Measurements from ENCODE around the gene PAWR. TPM values are rescaled to one million over a fixed set of nuclear protein-coding genes. Genes with fewer than 3 reads are reported as not detected.
"Not testable (repeated sequence)": the region's sequence is repeated elsewhere in the genome, so short reads cannot be mapped to it uniquely, and the experiment has no call there.

PAWR gene
- total RNA-seq, 1 experiment from 2014 or later: 204 TPM

DNA sequence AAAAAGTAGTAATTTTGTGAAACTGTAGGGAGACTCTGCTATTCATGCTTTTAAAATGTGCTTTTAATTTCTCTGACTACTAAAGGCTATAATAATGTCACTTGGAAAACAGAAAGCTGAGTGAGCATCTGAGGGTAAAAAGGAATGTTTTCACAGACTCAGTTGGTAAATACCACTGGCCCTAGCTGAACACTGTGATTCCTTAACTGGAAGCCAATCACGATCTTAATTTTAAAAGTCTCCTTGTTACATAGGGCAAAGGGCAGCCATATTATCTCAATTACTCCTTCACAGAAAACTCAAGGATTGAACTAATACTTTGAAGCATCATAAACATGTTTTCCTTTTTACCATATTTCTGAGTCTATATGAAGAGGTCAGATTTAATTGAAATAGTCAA is 41.9 kb downstream of the PAWR start:
- CTCF ChIA-PET: interaction anchor here (0.7 kb wide), 2 partner anchors 244 to 326 kb away, joined by 4 read pairs; no protein-coding TSS in a partner anchor
- TF ChIP-seq, protein P1, sequence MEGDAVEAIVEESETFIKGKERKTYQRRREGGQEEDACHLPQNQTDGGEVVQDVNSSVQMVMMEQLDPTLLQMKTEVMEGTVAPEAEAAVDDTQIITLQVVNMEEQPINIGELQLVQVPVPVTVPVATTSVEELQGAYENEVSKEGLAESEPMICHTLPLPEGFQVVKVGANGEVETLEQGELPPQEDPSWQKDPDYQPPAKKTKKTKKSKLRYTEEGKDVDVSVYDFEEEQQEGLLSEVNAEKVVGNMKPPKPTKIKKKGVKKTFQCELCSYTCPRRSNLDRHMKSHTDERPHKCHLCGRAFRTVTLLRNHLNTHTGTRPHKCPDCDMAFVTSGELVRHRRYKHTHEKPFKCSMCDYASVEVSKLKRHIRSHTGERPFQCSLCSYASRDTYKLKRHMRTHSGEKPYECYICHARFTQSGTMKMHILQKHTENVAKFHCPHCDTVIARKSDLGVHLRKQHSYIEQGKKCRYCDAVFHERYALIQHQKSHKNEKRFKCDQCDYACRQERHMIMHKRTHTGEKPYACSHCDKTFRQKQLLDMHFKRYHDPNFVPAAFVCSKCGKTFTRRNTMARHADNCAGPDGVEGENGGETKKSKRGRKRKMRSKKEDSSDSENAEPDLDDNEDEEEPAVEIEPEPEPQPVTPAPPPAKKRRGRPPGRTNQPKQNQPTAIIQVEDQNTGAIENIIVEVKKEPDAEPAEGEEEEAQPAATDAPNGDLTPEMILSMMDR (IDR thresholded peaks at IDR 0.05; ENCODE audit: unreplicated experiment): no peak
- Mint-ChIP-seq H3K9me3 (ENCODE audit: low read depth, unreplicated experiment) (no peaks in the 10 kb centered on the region), H3K36me3 (ENCODE audit: insufficient read depth, unreplicated experiment) (peaks cover 20% of the 10 kb centered on the region), H3K4me1 (ENCODE audit: low read depth, unreplicated experiment) (peaks cover 30% of the 10 kb centered on the region), H3K27me3 (ENCODE audit: unreplicated experiment) (no peaks in the 10 kb centered on the region), H3K4me3 (ENCODE audit: low read depth, unreplicated experiment) (no peak overlapping the region), H3K27ac (ENCODE audit: unreplicated experiment) (no peak overlapping the region)
- DNase-seq: no peak
- intact Hi-C loops (cut with micrococcal nuclease; ENCODE audit: unreplicated experiment): loop anchor here (5.0 kb wide), 1 partner anchor 33 kb away; no protein-coding TSS in a partner anchor
- no TSS peak for BruUV-seq (replicated peaks)

DNA sequence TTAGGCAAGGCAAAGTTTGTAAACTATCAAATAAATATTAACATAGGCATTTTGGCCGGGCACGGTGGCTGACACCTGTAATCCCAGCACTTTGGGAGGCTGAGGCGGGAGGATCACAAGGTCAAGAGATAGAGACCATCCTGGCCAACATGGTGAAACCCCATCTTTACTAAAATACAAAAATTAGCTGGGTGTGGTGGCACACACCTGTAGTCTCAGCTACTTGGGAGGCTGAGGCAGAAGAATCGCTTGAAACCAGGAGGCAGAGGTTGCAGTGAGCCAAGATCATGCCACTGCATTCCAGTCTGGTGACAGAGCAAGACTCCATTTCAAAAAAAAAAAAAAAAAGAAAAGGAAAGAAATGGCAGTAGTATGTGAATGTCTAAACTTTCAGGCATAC is 43.9 kb downstream of the PAWR start:
- H3K9me3 Mint-ChIP-seq (ENCODE audit: low read depth, unreplicated experiment); CTCF ChIA-PET; H3K27me3 Mint-ChIP-seq (ENCODE audit: unreplicated experiment); DNase-seq; BruUV-seq (replicated peaks); H3K4me3 Mint-ChIP-seq (ENCODE audit: low read depth, unreplicated experiment): not testable (repeated sequence)
- H3K36me3 Mint-ChIP-seq (ENCODE audit: insufficient read depth, unreplicated experiment): peaks cover 18% of the 10 kb centered on the region
- peaks cover 46% of the 10 kb centered on the region for H3K4me1 Mint-ChIP-seq (ENCODE audit: low read depth, unreplicated experiment)
- peak overlapping the region; percentile 51 for H3K27ac Mint-ChIP-seq (ENCODE audit: unreplicated experiment)
- intact Hi-C loops (cut with micrococcal nuclease; ENCODE audit: unreplicated experiment): loop anchor here (5.0 kb wide), 1 partner anchor 35 kb away; no protein-coding TSS in a partner anchor

DNA sequence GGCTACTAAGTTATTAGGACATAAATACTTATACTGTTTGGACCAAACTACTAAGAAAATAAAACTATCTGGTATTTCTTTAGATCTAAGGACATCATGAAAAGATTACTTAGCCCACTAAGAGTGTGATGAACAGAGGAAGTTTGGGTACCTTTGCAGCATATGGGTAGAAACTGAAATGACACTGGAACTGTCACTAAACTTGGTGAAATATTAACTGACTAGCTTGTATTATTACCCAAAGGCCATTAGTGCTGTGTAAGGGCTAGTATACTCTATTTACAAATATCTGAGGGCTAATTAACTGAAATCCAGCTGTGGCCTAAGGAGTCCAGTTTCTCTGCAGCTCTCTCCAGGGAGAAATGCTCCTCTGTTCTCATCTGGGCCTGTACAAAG is 45.5 kb downstream of the PAWR start:
- H3K4me3 Mint-ChIP-seq (ENCODE audit: low read depth, unreplicated experiment): no peak overlapping the region
- H3K36me3 Mint-ChIP-seq (ENCODE audit: insufficient read depth, unreplicated experiment): peaks cover 11% of the 10 kb centered on the region
- TF ChIP-seq, protein P1 (IDR thresholded peaks at IDR 0.05; ENCODE audit: unreplicated experiment): no peak
- no peaks in the 10 kb centered on the region for H3K9me3 Mint-ChIP-seq (ENCODE audit: low read depth, unreplicated experiment)
- no peak for DNase-seq
- intact Hi-C loops (cut with micrococcal nuclease; ENCODE audit: unreplicated experiment): loop anchor here (5.0 kb wide), 1 partner anchor 37 kb away; no protein-coding TSS in a partner anchor
- no peaks in the 10 kb centered on the region for H3K27me3 Mint-ChIP-seq (ENCODE audit: unreplicated experiment)
- no TSS peak for BruUV-seq (replicated peaks)
- CTCF ChIA-PET: interaction anchor here (0.6 kb wide), 1 partner anchor 124 kb away, joined by 3 read pairs; no protein-coding TSS in a partner anchor
- H3K27ac Mint-ChIP-seq (ENCODE audit: unreplicated experiment): no peak overlapping the region
- H3K4me1 Mint-ChIP-seq (ENCODE audit: low read depth, unreplicated experiment): peaks cover 46% of the 10 kb centered on the region

DNA sequence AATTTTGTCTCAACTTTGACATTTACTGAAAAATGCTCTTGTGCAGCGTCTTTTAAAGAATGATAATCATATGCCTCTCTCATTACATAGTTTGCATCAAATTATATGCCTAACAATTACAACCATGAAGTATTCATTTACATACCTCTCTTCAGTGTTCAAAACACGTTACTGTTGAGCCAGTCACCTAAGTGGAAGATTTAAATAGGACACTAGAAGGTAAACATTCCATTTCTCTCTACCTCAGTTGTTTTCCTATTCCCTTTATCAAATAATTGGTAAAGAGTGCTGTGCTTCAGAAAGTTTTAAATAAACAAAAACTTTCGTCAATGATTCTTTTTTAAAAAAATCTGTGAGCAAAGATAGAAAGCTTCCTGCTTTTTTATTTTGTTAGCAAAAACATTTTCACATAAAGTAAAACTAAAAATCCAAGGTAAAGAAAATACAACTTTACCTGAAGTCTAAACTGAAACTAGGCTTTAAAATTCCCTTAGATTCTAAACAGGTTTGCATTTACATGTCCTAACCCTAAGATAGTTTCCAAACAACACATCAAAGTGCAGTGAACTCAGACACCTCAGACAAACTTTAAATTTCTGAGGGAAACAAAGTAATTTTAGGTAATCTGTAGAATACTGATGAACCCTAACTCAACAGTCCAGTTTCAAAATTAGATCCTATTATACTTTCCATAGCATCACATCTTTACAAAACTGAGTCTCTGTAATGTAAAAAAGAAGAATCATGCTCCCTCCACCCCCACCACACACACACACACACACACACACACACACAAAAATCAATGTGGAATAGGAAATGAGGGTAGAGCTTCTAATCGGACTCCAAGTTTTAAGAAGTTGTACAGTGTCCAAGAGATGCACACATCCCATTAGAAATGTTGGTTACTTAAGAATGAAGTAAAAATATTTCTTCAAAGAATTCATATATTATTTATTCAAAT is 46.2 kb downstream of the PAWR start:
- H3K9me3 Mint-ChIP-seq (ENCODE audit: low read depth, unreplicated experiment): no peaks in the 10 kb centered on the region
- peaks cover 46% of the 10 kb centered on the region for H3K4me1 Mint-ChIP-seq (ENCODE audit: low read depth, unreplicated experiment)
- CTCF ChIA-PET: interaction anchor here (0.6 kb wide), 1 partner anchor 124 kb away, joined by 3 read pairs; no protein-coding TSS in a partner anchor
- TF ChIP-seq, protein P1 (IDR thresholded peaks at IDR 0.05; ENCODE audit: unreplicated experiment): no peak
- BruUV-seq (replicated peaks): no TSS peak
- peaks cover 11% of the 10 kb centered on the region for H3K36me3 Mint-ChIP-seq (ENCODE audit: insufficient read depth, unreplicated experiment)
- no peaks in the 10 kb centered on the region for H3K27me3 Mint-ChIP-seq (ENCODE audit: unreplicated experiment)
- DNase-seq: no peak
- intact Hi-C loops (cut with micrococcal nuclease; ENCODE audit: unreplicated experiment): loop anchor here (5.0 kb wide), 1 partner anchor 38 kb away; no protein-coding TSS in a partner anchor
- H3K4me3 Mint-ChIP-seq (ENCODE audit: low read depth, unreplicated experiment): no peak overlapping the region
- H3K27ac Mint-ChIP-seq (ENCODE audit: unreplicated experiment): no peak overlapping the region
